Activated CD8-positive, alpha-beta memory T cell treated with anti-CD3 and anti-CD28 coated beads for 36 hours (primary cell): ENCODE results near the gene NFKBIZ. TPM values are rescaled to one million over a fixed set of nuclear protein-coding genes. Genes with fewer than 3 reads are reported as not detected.

Source experiments
- CTCF ChIA-PET: fragments of 350-600 bp; sonication (Branson Sonifier 250); formaldehyde crosslinking; loops from one replicate; lab custom pipeline; 2021; ENCODE audit warnings: antibody characterized with exemption; lab: Charles Lee
- POLR2A ChIA-PET: fragments of 350-600 bp; sonication (Branson Sonifier 250); formaldehyde crosslinking; loops from one replicate; lab custom pipeline; 2021; ENCODE audit warnings: antibody characterized with exemption; lab: Charles Lee
- total RNA-seq, 2 experiments: library from RNA; stranded (reverse); gene quantifications; one replicate each; pipeline ENCODE4 v1.2.3, GENCODE V29; 2021

NFKBIZ gene
- total RNA-seq, result 10 to 100 TPM; 34.0 to 36.6 TPM

- POLR2A ChIA-PET, result interaction anchor here (0.6 to 2.3 kb wide), 21 partner anchors 12 to 616 kb away, joined by 3 to 113 read pairs (median 4); partner anchors contain the start of genes CEP97, NXPE3 and RPL24
- CTCF ChIA-PET, result interaction anchor here (1.2 to 2.3 kb wide), 4 partner anchors 16 to 237 kb away, joined by 4 to 11 read pairs (median 8); no protein-coding TSS in a partner anchor
These were observed at the start of gene NFKBIZ for GRCh38 chr3:101848754-101849713. NFKBIZ (plus strand) TSS chr3:101849514; CDS start chr3:101849629, 115 bp downstream.

GRCh38 chr3:101801174-101801573, 48.1 kb upstream of the NFKBIZ start:
- ChIA-PET CTCF (no interaction called here), POLR2A (no interaction called here)

- ChIA-PET POLR2A (interaction anchor here (1.3 kb wide), 1 partner anchor 47 kb away, joined by 3 read pairs; the partner anchor contains the start of gene NFKBIZ), CTCF (interaction anchor here (0.9 to 3.7 kb wide), 5 partner anchors 17 to 423 kb away, joined by 3 to 20 read pairs (median 3); no protein-coding TSS in a partner anchor)
These were observed 47.1 kb upstream of the NFKBIZ start for GRCh38 chr3:101802179-101802578.

- ChIA-PET CTCF (interaction anchor here (0.6 to 3.7 kb wide), 12 partner anchors 9 to 426 kb away, joined by 3 to 20 read pairs (median 4); no protein-coding TSS in a partner anchor), POLR2A (interaction anchor here (1.3 kb wide), 1 partner anchor 46 kb away, joined by 3 read pairs; the partner anchor contains the start of gene NFKBIZ)
These were observed 46.0 kb upstream of the NFKBIZ start for GRCh38 chr3:101803173-101803782.

- CTCF ChIA-PET, result interaction anchor here (0.8 to 3.7 kb wide), 2 partner anchors 50 to 421 kb away, joined by 3 to 20 read pairs; no protein-coding TSS in a partner anchor
- POLR2A ChIA-PET, result no interaction called here
These were observed 45.4 kb upstream of the NFKBIZ start for GRCh38 chr3:101803939-101804338.

- CTCF ChIA-PET, result no interaction called here
- POLR2A ChIA-PET, result no interaction called here
These were observed 42.8 kb upstream of the NFKBIZ start for GRCh38 chr3:101806491-101806890.

GRCh38 chr3:101807888-101808287, 41.4 kb upstream of the NFKBIZ start:
- ChIA-PET CTCF (interaction anchor here (1.0 to 1.9 kb wide), 3 partner anchors 13 to 420 kb away, joined by 3 to 11 read pairs (median 3); no protein-coding TSS in a partner anchor), POLR2A (no interaction called here)

GRCh38 chr3:101809178-101810021, 39.9 kb upstream of the NFKBIZ start:
- CTCF ChIA-PET, result interaction anchor here (1.1 to 1.9 kb wide), 4 partner anchors 413 to 420 kb away, joined by 3 to 11 read pairs (median 5); no protein-coding TSS in a partner anchor
- POLR2A ChIA-PET, result no interaction called here

- ChIA-PET POLR2A (no interaction called here), CTCF (interaction anchor here (1.3 to 1.5 kb wide), 2 partner anchors 413 to 419 kb away, joined by 3 to 7 read pairs; no protein-coding TSS in a partner anchor)
These were observed 39.3 kb upstream of the NFKBIZ start for GRCh38 chr3:101810022-101810418.

GRCh38 chr3:101811875-101812274, 37.4 kb upstream of the NFKBIZ start:
- ChIA-PET CTCF (interaction anchor here (1.0 to 3.9 kb wide), 5 partner anchors 9 to 418 kb away, joined by 3 to 18 read pairs (median 4); no protein-coding TSS in a partner anchor), POLR2A (no interaction called here)

- ChIA-PET CTCF (interaction anchor here (1.0 to 3.9 kb wide), 4 partner anchors 10 to 417 kb away, joined by 3 to 18 read pairs (median 4); no protein-coding TSS in a partner anchor), POLR2A (no interaction called here)
These were observed 36.4 kb upstream of the NFKBIZ start for GRCh38 chr3:101812895-101813294.

- ChIA-PET CTCF (interaction anchor here (1.0 to 3.9 kb wide), 2 partner anchors 411 to 416 kb away, joined by 4 to 18 read pairs; no protein-coding TSS in a partner anchor), POLR2A (interaction anchor here (1.0 kb wide), 1 partner anchor 43 kb away, joined by 3 read pairs; no protein-coding TSS in a partner anchor)
These were observed 35.4 kb upstream of the NFKBIZ start for GRCh38 chr3:101813817-101814440.

GRCh38 chr3:101814835-101815234, 34.5 kb upstream of the NFKBIZ start:
- CTCF ChIA-PET, result interaction anchor here (1.0 to 3.9 kb wide), 2 partner anchors 411 to 415 kb away, joined by 4 to 18 read pairs; no protein-coding TSS in a partner anchor
- POLR2A ChIA-PET, result interaction anchor here (1.0 kb wide), 1 partner anchor 42 kb away, joined by 3 read pairs; no protein-coding TSS in a partner anchor

GRCh38 chr3:101816215-101817149, 32.8 kb upstream of the NFKBIZ start:
- POLR2A ChIA-PET, result no interaction called here
- CTCF ChIA-PET, result interaction anchor here (0.9 to 1.4 kb wide), 2 partner anchors 409 to 412 kb away, joined by 5 to 6 read pairs; no protein-coding TSS in a partner anchor

- ChIA-PET POLR2A (interaction anchor here (1.4 kb wide), 1 partner anchor 32 kb away, joined by 4 read pairs; the partner anchor contains the start of gene NFKBIZ), CTCF (interaction anchor here (1.1 kb wide), 1 partner anchor 408 kb away, joined by 3 read pairs; no protein-coding TSS in a partner anchor)
These were observed 31.3 kb upstream of the NFKBIZ start for GRCh38 chr3:101817992-101818391.

GRCh38 chr3:101819649-101820206, 29.6 kb upstream of the NFKBIZ start:
- POLR2A ChIA-PET, result no interaction called here
- CTCF ChIA-PET, result no interaction called here
